ENCODE measurements around the gene NPTX1.

DNA sequence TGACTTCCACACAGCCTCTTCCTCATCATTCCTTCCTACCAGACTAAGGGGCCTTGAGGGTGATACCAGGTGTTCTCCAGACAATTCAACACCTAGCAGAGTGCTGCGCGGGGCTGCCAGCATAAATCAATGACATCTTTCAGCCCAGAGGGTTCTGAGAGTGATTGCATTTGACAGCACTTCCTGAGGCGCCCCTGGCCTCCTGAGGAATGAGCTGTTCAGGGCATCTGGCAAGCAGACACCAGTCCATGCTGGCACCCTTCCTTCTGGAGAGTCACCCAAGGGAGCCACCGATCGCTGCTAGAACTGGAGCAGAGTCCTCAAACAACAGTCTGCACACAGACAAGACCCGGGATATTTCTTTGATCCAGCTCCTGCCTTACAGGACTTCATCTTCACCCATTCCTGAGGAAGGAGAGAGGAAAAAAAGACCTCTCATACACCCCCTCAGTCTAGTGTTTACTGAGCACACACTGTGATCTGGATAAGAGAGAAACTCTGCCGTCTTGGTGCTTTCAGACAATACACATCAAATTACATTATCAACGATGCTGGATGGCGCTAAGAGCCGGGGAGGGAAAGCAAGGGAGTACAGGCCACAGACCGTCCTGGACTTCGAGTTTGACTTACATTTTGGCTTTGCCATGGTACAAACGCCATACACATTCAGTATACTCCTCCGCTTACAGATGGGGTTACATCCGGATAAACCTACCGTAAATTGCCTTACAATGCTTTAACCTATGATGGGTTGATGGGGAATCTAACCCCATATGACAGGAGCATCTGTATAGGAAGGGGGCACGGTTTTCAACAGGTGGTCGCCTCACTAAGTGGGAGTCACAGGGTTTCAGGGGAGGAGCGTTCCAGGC, 23.0 kb downstream of the NPTX1 start:
- TF ChIP-seq, protein P1, sequence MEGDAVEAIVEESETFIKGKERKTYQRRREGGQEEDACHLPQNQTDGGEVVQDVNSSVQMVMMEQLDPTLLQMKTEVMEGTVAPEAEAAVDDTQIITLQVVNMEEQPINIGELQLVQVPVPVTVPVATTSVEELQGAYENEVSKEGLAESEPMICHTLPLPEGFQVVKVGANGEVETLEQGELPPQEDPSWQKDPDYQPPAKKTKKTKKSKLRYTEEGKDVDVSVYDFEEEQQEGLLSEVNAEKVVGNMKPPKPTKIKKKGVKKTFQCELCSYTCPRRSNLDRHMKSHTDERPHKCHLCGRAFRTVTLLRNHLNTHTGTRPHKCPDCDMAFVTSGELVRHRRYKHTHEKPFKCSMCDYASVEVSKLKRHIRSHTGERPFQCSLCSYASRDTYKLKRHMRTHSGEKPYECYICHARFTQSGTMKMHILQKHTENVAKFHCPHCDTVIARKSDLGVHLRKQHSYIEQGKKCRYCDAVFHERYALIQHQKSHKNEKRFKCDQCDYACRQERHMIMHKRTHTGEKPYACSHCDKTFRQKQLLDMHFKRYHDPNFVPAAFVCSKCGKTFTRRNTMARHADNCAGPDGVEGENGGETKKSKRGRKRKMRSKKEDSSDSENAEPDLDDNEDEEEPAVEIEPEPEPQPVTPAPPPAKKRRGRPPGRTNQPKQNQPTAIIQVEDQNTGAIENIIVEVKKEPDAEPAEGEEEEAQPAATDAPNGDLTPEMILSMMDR (IDR thresholded peaks at IDR 0.05), result no peak
- TF ChIP-seq POLR2A (IDR thresholded peaks at IDR 0.05) (no peak), EP300 (IDR thresholded peaks at IDR 0.05) (no peak)
